ENCODE measurements around the gene GJC1. TPM values are rescaled to one million over a fixed set of nuclear protein-coding genes. Genes with fewer than 3 reads are reported as not detected.

The GJC1 gene
- total and polyA plus RNA-seq, 9 of the 15 experiments (the other 6 are each of a cell fraction or from before 2014, with no cell fraction given) = 0.04 to 1.4 (median 0.18) TPM; not detected in 1

DNA sequence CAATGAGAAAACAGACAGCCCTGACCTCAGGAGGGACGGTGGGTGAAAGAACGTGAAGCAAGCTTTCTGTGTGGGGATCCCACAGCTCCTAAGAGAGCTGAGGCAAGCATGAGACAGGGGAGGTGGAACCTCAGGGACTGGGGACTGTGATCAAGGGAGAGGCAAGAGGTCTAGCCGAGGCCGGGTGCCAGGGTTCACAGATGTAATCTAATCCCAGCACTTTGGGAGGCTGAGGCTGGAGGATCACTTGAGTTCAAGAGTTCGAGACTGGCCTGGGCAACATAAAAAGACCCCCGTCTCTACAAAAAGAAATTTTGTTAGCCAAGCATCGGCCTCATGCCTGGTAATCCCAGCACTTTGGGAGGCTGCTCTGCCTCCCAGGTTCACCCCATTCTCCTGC, 75.8 kb downstream of the GJC1 start (continued):
- TF ChIP-seq, protein P1, sequence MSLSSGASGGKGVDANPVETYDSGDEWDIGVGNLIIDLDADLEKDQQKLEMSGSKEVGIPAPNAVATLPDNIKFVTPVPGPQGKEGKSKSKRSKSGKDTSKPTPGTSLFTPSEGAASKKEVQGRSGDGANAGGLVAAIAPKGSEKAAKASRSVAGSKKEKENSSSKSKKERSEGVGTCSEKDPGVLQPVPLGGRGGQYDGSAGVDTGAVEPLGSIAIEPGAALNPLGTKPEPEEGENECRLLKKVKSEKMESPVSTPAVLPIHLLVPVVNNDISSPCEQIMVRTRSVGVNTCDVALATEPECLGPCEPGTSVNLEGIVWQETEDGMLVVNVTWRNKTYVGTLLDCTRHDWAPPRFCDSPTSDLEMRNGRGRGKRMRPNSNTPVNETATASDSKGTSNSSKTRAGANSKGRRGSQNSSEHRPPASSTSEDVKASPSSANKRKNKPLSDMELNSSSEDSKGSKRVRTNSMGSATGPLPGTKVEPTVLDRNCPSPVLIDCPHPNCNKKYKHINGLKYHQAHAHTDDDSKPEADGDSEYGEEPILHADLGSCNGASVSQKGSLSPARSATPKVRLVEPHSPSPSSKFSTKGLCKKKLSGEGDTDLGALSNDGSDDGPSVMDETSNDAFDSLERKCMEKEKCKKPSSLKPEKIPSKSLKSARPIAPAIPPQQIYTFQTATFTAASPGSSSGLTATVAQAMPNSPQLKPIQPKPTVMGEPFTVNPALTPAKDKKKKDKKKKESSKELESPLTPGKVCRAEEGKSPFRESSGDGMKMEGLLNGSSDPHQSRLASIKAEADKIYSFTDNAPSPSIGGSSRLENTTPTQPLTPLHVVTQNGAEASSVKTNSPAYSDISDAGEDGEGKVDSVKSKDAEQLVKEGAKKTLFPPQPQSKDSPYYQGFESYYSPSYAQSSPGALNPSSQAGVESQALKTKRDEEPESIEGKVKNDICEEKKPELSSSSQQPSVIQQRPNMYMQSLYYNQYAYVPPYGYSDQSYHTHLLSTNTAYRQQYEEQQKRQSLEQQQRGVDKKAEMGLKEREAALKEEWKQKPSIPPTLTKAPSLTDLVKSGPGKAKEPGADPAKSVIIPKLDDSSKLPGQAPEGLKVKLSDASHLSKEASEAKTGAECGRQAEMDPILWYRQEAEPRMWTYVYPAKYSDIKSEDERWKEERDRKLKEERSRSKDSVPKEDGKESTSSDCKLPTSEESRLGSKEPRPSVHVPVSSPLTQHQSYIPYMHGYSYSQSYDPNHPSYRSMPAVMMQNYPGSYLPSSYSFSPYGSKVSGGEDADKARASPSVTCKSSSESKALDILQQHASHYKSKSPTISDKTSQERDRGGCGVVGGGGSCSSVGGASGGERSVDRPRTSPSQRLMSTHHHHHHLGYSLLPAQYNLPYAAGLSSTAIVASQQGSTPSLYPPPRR (CRISPR knock-in tag; IDR thresholded peaks at IDR 0.05; ENCODE audit: borderline replicate concordance) = no peak
- TF ChIP-seq TCF7 (IDR thresholded peaks at IDR 0.05; ENCODE audit: borderline replicate concordance) (no peak), BRCA1 (IDR thresholded peaks at IDR 0.05) (no peak), BRCA1 (CRISPR knock-in tag; IDR thresholded peaks at IDR 0.05) (no peak)
- TF ChIP-seq, protein P2, sequence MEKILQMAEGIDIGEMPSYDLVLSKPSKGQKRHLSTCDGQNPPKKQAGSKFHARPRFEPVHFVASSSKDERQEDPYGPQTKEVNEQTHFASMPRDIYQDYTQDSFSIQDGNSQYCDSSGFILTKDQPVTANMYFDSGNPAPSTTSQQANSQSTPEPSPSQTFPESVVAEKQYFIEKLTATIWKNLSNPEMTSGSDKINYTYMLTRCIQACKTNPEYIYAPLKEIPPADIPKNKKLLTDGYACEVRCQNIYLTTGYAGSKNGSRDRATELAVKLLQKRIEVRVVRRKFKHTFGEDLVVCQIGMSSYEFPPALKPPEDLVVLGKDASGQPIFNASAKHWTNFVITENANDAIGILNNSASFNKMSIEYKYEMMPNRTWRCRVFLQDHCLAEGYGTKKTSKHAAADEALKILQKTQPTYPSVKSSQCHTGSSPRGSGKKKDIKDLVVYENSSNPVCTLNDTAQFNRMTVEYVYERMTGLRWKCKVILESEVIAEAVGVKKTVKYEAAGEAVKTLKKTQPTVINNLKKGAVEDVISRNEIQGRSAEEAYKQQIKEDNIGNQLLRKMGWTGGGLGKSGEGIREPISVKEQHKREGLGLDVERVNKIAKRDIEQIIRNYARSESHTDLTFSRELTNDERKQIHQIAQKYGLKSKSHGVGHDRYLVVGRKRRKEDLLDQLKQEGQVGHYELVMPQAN (IDR thresholded peaks at IDR 0.05; ENCODE audit: borderline replicate concordance) = no peak
